Measurements from ENCODE around the gene LRMDA.

Gene LRMDA

GRCh38 chr10:75776738-75777504, 345.5 kb downstream of the LRMDA start:
- no peak for DNase-seq (ENCODE audit: low read depth)

- DNase-seq (ENCODE audit: low read depth), result no peak
Observed at GRCh38 chr10:75778665-75779064, 347.2 kb downstream of the LRMDA start.

DNA sequence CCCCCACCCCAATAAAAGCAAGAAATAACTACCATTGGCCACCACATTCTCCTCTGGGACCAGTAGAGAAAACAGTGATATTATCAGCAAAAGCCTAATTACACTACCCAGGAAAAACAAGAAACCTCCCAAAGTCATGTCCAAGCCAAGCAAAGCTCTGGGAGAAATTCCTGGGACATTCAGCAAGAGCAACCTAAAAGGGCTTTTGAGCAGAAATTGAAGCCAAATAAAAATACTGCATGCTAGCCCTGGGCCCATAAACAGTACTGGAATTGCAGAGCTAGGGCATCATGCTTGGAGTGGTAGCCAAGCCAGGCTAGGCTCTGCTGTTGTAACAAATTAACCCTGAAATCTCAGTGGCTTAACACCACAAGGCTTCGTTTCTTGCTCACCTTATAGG, 347.9 kb downstream of the LRMDA start:
- no peak for DNase-seq (ENCODE audit: low read depth)

GRCh38 chr10:75782463-75783248, 351.2 kb downstream of the LRMDA start:
- no peak for DNase-seq (ENCODE audit: low read depth)

DNA sequence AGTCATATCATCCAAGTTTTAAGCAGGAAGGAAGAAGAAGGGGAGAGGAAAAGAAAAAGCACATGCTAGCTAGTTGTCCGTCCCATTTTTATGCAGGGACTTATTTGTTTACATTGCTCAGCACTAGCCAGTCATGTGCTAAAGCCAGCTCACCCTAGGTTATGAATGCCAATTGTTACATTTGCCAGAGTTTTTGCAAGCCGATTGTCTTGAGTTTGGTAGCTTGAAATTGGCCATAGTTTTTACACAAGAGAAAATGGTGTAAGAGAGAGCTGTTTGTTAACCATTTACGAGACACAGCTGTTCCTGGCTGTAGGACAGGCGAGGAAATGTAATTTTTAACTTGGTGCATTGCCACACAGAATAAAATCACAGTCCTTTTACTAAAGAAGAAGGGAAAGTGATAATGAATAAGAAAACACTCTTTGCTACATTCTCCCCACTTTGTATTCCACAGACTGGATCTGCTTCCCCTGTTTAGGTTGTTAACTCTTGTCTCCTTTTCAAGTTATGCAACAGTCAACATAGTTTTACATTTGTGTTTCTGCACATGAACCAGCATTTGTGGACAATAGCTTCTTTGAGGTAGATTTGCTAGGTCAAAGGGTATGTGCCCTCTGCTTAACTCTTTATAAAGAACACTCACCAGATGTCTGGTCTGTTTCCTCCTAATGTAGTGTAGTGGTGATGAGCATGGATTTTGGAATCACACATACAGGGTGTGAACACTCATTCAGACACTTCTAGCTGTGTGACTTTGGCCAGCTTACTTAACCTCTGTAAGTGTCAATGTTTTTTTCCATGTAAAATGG, 357.2 kb downstream of the LRMDA start:
- DNase-seq (ENCODE audit: low read depth), result peak; percentile 6

DNA sequence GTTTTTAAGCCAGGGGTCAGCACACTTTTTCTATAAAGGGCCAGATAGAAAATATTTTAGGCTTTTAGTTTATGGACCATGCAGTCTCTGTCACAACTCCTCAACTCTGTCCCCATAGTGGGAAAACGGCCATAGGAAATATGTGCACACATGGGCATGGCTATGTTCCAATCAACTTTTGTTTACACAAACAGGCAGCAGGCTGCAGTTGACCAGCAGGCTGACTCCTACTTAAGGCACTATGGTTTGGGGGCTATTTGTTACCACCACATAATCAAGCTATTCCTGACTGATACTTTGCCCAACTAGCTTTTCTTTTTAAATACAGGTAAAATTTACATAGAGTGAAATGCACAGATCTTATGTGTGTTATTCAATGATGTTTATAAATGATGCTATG, 362.4 kb downstream of the LRMDA start:
- DNase-seq (ENCODE audit: low read depth), result no peak

GRCh38 chr10:75801121-75801520, 369.7 kb downstream of the LRMDA start:
- DNase-seq (ENCODE audit: low read depth), result no peak

GRCh38 chr10:75801661-75802060, 370.2 kb downstream of the LRMDA start:
- no peak for DNase-seq (ENCODE audit: low read depth)

- DNase-seq (ENCODE audit: low read depth), result no peak
Observed at GRCh38 chr10:75803121-75803520, 371.7 kb downstream of the LRMDA start.

- DNase-seq (ENCODE audit: low read depth), result no peak
Observed at GRCh38 chr10:75803816-75804552, 372.6 kb downstream of the LRMDA start.

- DNase-seq (ENCODE audit: low read depth), result no peak
Observed at GRCh38 chr10:75806186-75806585, 374.8 kb downstream of the LRMDA start.

GRCh38 chr10:75807456-75807855, 376.0 kb downstream of the LRMDA start:
- no peak for DNase-seq (ENCODE audit: low read depth)

GRCh38 chr10:75809003-75809402, 377.6 kb downstream of the LRMDA start:
- no peak for DNase-seq (ENCODE audit: low read depth)

DNA sequence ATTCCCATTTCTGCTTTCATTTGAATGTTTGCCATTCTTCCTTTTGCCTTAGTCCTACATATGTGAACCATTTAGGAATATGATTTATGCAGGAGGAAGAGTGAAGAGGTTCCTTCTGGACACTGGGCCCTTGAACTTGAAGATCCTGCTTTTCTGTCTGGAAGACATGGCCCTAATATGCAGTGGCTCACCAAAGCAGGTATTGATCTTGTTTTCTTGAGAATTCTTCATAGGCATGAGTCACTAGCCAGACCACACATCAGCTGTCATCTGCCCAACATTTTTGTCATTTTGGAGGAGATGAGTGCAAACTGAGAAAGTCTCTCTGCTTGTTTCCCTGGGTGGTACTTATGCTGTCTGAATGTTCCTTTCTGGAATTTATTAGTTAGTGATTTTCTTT, 382.6 kb downstream of the LRMDA start:
- no peak for DNase-seq (ENCODE audit: low read depth)

DNA sequence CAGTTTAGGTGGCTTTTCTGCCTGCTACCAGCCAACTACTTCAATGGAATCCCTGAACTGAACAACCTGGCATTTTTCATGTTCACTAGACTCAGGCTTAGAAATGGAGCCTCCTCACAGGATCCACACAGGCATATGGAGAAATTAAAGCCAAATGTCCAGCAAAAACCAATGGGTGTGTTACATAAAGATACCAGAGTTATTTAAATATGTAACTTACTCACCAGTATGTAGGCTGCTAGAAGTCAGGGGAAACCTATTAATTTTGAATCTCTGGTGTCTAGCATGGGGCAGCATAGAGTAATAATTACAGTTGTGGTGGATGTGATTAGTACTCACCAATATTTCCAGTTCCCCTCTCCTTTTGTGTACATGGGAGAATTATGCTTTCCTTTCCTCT, 383.6 kb downstream of the LRMDA start:
- DNase-seq (ENCODE audit: low read depth), result no peak

GRCh38 chr10:75817198-75817597, 385.8 kb downstream of the LRMDA start:
- DNase-seq (ENCODE audit: low read depth), result no peak

GRCh38 chr10:75818552-75818951, 387.1 kb downstream of the LRMDA start:
- DNase-seq (ENCODE audit: low read depth), result no peak

GRCh38 chr10:75825235-75825634, 393.8 kb downstream of the LRMDA start:
- DNase-seq (ENCODE audit: low read depth), result no peak

DNA sequence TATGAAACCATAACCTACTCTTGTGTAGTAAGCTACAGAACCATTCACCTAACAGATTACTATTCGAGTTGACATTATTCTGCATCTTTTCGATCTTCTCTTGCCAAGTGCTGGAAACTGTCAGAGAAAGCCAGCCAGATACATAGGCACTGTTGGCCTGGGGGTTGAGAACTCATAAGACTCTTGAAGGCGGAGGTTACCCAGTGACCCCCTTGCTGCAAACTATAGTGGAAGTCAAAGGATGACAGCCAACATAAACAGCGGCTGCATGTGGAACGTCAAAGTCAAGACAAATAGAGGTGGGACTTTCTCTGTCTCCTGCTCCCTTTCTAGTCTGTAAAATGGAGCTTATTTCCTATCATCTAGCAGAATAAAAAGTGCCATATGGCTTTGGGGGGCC, 394.2 kb downstream of the LRMDA start:
- no peak for DNase-seq (ENCODE audit: low read depth)

DNA sequence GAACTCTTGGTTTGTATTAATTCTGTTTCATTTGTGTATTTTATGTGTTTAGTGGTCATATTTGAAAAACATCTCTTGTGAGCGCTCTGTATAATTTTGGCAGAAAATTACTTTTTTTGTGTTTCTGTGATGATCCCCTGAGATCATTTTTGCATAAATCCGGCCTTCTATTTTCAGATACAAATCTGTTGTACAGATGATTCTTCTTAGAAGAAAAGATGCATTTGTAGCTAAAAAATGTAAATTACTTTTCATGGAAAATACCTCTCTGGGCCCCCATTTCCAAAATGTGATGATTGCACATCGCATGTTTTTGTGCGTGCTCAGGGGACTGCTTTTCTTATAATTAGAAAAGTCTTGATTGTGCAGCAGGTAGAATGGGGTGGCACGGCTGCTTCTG, 395.4 kb downstream of the LRMDA start:
- DNase-seq (ENCODE audit: low read depth), result no peak

- DNase-seq (ENCODE audit: low read depth), result no peak
Observed at GRCh38 chr10:75827587-75828021, 396.2 kb downstream of the LRMDA start.

GRCh38 chr10:75828413-75828812, 397.0 kb downstream of the LRMDA start:
- DNase-seq (ENCODE audit: low read depth), result no peak

Data from ELR (cell line).